Right ventricle myocardium inferior (tissue), 1 donor: ENCODE results near the gene INO80C. TPM values are rescaled to one million over a fixed set of nuclear protein-coding genes. Genes with fewer than 3 reads are reported as not detected.
"Not testable (repeated sequence)": the region's sequence is repeated elsewhere in the genome, so short reads cannot be mapped to it uniquely, and the experiment has no call there.

Experiments used
- ATAC-seq: fragments of 200-7000 bp; cut with Tn5 transposase; one replicate; pipeline ENCODE4 v1.9.1; 2020; ENCODE audit warnings: mild to moderate bottlenecking, moderate library complexity
- DNase-seq: peaks from one replicate; pipeline ENCODE4 v3.0.0; 2021; ENCODE audit errors: missing footprints
- intact Hi-C: fragments of 100-400 bp; cut with DNase I; formaldehyde crosslinking; loops from one replicate; pipeline ENCODE4 v1.11.0; 2022
- total RNA-seq: library from RNA; stranded (reverse); fragmentation: NEBNext Ultra II Directional; extraction: Animal tissue kit (Norgen Biotek cat#: 25700); gene quantifications from one replicate; pipeline ENCODE4 v1.2.1, GENCODE V29; 2021
- donor health status: DM: no; HTN: yes; CAD: no; lungs with severe emphysema.

Gene INO80C
- total RNA-seq, 1 donor from 2014 or later = 21.3 TPM

- DNase-seq (no peak), ATAC-seq (no peak)
- intact Hi-C loops = loop anchor here (5.0 to 10.0 kb wide), 3 partner anchors 37 to 200 kb away; no protein-coding TSS in a partner anchor
These were observed 3.2 kb downstream of the INO80C start for GRCh38 chr18:35494251-35495220.

- DNase-seq = no peak
- intact Hi-C loops = loop anchor here (10.0 kb wide), 1 partner anchor 203 kb away; no protein-coding TSS in a partner anchor
These were observed 6.1 kb downstream of the INO80C start for GRCh38 chr18:35491700-35492077.

GRCh38 chr18:35490894-35491699 lies 6.7 kb downstream of the INO80C start:
- ATAC-seq (no peak), DNase-seq (no peak)
- intact Hi-C loops = loop anchor here (10.0 kb wide), 1 partner anchor 204 kb away; no protein-coding TSS in a partner anchor

More at GRCh38 chr18:35491700-35492077, 6.1 kb downstream of the INO80C start:
- ATAC-seq = no peak

- ATAC-seq = no peak
- intact Hi-C loops = loop anchor here (10.0 kb wide), 1 partner anchor 205 kb away; no protein-coding TSS in a partner anchor
- DNase-seq = no peak
These were observed 7.8 kb downstream of the INO80C start for GRCh38 chr18:35489913-35490490.

- DNase-seq, ATAC-seq, intact Hi-C loops: not testable (repeated sequence)
These were observed 8.5 kb downstream of the INO80C start for GRCh38 chr18:35489281-35489680.

GRCh38 chr18:35488396-35488795 lies 9.4 kb downstream of the INO80C start:
- intact Hi-C loops, ATAC-seq, DNase-seq: not testable (repeated sequence)

- ATAC-seq, intact Hi-C loops, DNase-seq: not testable (repeated sequence)
These were observed 10.2 kb downstream of the INO80C start for GRCh38 chr18:35487525-35487924.

- intact Hi-C loops = no loop called here
- no peak for ATAC-seq
- DNase-seq = no peak
These were observed 11.9 kb downstream of the INO80C start for GRCh38 chr18:35485852-35486251.

- intact Hi-C loops = no loop called here
- ATAC-seq = no peak
- DNase-seq = no peak
These were observed 13.7 kb downstream of the INO80C start for GRCh38 chr18:35484034-35484433.

- intact Hi-C loops = no loop called here
These were observed 15.8 kb downstream of the INO80C start for GRCh38 chr18:35481960-35482366.

GRCh38 chr18:35479911-35480586 lies 17.7 kb downstream of the INO80C start:
- ATAC-seq = no peak
- no peak for DNase-seq
- intact Hi-C loops = no loop called here

More at GRCh38 chr18:35481960-35482366, 15.8 kb downstream of the INO80C start:
- no peak for DNase-seq
- ATAC-seq = no peak

- peak; percentile 52 for ATAC-seq
- no peak for DNase-seq
- intact Hi-C loops = no loop called here
These were observed 19.0 kb downstream of the INO80C start for GRCh38 chr18:35478520-35479435.

GRCh38 chr18:35477974-35478373 lies 19.8 kb downstream of the INO80C start:
- intact Hi-C loops = no loop called here
- no peak for DNase-seq
- no peak for ATAC-seq

- intact Hi-C loops = no loop called here
- DNase-seq = no peak
- ATAC-seq = no peak
These were observed 20.3 kb downstream of the INO80C start for GRCh38 chr18:35477497-35477896.

GRCh38 chr18:35474884-35475283 lies 22.9 kb downstream of the INO80C start:
- ATAC-seq = no peak
- intact Hi-C loops = no loop called here
- DNase-seq = no peak

- DNase-seq (no peak), ATAC-seq (no peak)
- intact Hi-C loops = no loop called here
These were observed 24.2 kb downstream of the INO80C start for GRCh38 chr18:35473562-35473961.

- ATAC-seq = no peak
- no peak for DNase-seq
- intact Hi-C loops = no loop called here
These were observed 27.3 kb downstream of the INO80C start for GRCh38 chr18:35470435-35470834.
